ENCODE measurements around the gene APOL5. TPM values are rescaled to one million over a fixed set of nuclear protein-coding genes. Genes with fewer than 3 reads are reported as not detected.

Gene APOL5
- total and polyA plus RNA-seq, 2 donors (not counting 1 experiment from before 2014, with no cell fraction given): 0.06 TPM; not detected in 1

- peak in 1 of 2 donors; percentile 45 for DNase-seq (ENCODE audit: low read depth in 2 of 2)
- Histone ChIP-seq H3K4me1 (ENCODE audit: control insufficient read depth, extremely low read depth, insufficient read depth, low read length) (no peaks in the 10 kb centered on the region), H3K79me2 (ENCODE audit: control insufficient read depth, insufficient read depth, low read length) (no peaks in the 10 kb centered on the region), H3K4me3 (replicated peaks in 1 of 4; ENCODE audit: control extremely low read depth in 1 of 4, insufficient read depth in 1 of 4, low read depth in 3 of 4, low read length in 4 of 4) (no peak overlapping the region), H4K20me1 (ENCODE audit: control insufficient read depth, extremely low read depth, insufficient read depth, low read length) (no peaks in the 10 kb centered on the region), H3K36me3 (ENCODE audit: control insufficient read depth, insufficient read depth, low read length) (peaks cover 11% of the 10 kb centered on the region), H3K27me3 (ENCODE audit: control insufficient read depth, insufficient read depth, low read length) (no peaks in the 10 kb centered on the region), H3K9ac (ENCODE audit: insufficient read depth, low read length) (no peak overlapping the region), H3K9me3 (ENCODE audit: control insufficient read depth, insufficient read depth, low read depth, low read length) (no peaks in the 10 kb centered on the region), H2AFZ (ENCODE audit: low read length) (no peak overlapping the region), H3K4me2 (ENCODE audit: extremely low read depth, insufficient read depth, low read length) (no peak overlapping the region), H3K27ac (ENCODE audit: insufficient read depth, low read length) (no peak overlapping the region)
- TF ChIP-seq EZH2 (IDR thresholded peaks at IDR 0.05; ENCODE audit: low read length, missing control alignments) (no peak), CTCF (conservative IDR thresholded peaks at IDR 0.05 in 1 of 2, IDR thresholded peaks at IDR 0.05 in 1 of 2; ENCODE audit: low read depth in 1 of 2, low read length in 2 of 2) (peak; percentile 30 to 38)
Observed at GRCh38 chr22:35761037-35761436, 43.4 kb downstream of the APOL5 start.

GRCh38 chr22:35766654-35767580, 49.2 kb downstream of the APOL5 start:
- peaks cover 2% of the 10 kb centered on the region for H3K36me3 ChIP-seq (ENCODE audit: control insufficient read depth, insufficient read depth, low read length)
- no peaks in the 10 kb centered on the region for H3K9me3 ChIP-seq (ENCODE audit: control insufficient read depth, insufficient read depth, low read depth, low read length)
- H4K20me1 ChIP-seq (ENCODE audit: control insufficient read depth, extremely low read depth, insufficient read depth, low read length): no peaks in the 10 kb centered on the region
- H3K4me1 ChIP-seq (ENCODE audit: control insufficient read depth, extremely low read depth, insufficient read depth, low read length): no peaks in the 10 kb centered on the region
- no peak overlapping the region for H3K4me3 ChIP-seq (replicated peaks in 1 of 4; ENCODE audit: control extremely low read depth in 1 of 4, insufficient read depth in 1 of 4, low read depth in 3 of 4, low read length in 4 of 4)
- no peak overlapping the region for H2AFZ ChIP-seq (ENCODE audit: low read length)
- TF ChIP-seq EZH2 (IDR thresholded peaks at IDR 0.05; ENCODE audit: low read length, missing control alignments): no peak
- no peak for TF ChIP-seq CTCF (conservative IDR thresholded peaks at IDR 0.05 in 1 of 2, IDR thresholded peaks at IDR 0.05 in 1 of 2; ENCODE audit: low read depth in 1 of 2, low read length in 2 of 2)
- no peak overlapping the region for H3K9ac ChIP-seq (ENCODE audit: insufficient read depth, low read length)
- H3K27me3 ChIP-seq (ENCODE audit: control insufficient read depth, insufficient read depth, low read length): no peaks in the 10 kb centered on the region
- H3K27ac ChIP-seq (ENCODE audit: insufficient read depth, low read length): peak overlapping the region; percentile 6
- peak; percentile 55 to 66 for DNase-seq (ENCODE audit: low read depth in 2 of 2)
- H3K4me2 ChIP-seq (ENCODE audit: extremely low read depth, insufficient read depth, low read length): no peak overlapping the region
- H3K79me2 ChIP-seq (ENCODE audit: control insufficient read depth, insufficient read depth, low read length): no peaks in the 10 kb centered on the region

GRCh38 chr22:35769974-35770373, 52.3 kb downstream of the APOL5 start:
- no peak for TF ChIP-seq CTCF (conservative IDR thresholded peaks at IDR 0.05 in 1 of 2, IDR thresholded peaks at IDR 0.05 in 1 of 2; ENCODE audit: low read depth in 1 of 2, low read length in 2 of 2)
- H3K4me3 ChIP-seq (replicated peaks in 1 of 4; ENCODE audit: control extremely low read depth in 1 of 4, insufficient read depth in 1 of 4, low read depth in 3 of 4, low read length in 4 of 4): no peak overlapping the region
- H3K4me2 ChIP-seq (ENCODE audit: extremely low read depth, insufficient read depth, low read length): no peak overlapping the region
- H3K27me3 ChIP-seq (ENCODE audit: control insufficient read depth, insufficient read depth, low read length): no peaks in the 10 kb centered on the region
- no peak overlapping the region for H3K27ac ChIP-seq (ENCODE audit: insufficient read depth, low read length)
- DNase-seq (ENCODE audit: low read depth in 2 of 2): no peak
- H2AFZ ChIP-seq (ENCODE audit: low read length): no peak overlapping the region
- no peaks in the 10 kb centered on the region for H4K20me1 ChIP-seq (ENCODE audit: control insufficient read depth, extremely low read depth, insufficient read depth, low read length)
- peaks cover 1% of the 10 kb centered on the region for H3K79me2 ChIP-seq (ENCODE audit: control insufficient read depth, insufficient read depth, low read length)
- H3K9ac ChIP-seq (ENCODE audit: insufficient read depth, low read length): no peak overlapping the region
- no peaks in the 10 kb centered on the region for H3K9me3 ChIP-seq (ENCODE audit: control insufficient read depth, insufficient read depth, low read depth, low read length)
- H3K36me3 ChIP-seq (ENCODE audit: control insufficient read depth, insufficient read depth, low read length): peaks cover 2% of the 10 kb centered on the region
- no peaks in the 10 kb centered on the region for H3K4me1 ChIP-seq (ENCODE audit: control insufficient read depth, extremely low read depth, insufficient read depth, low read length)
